ENCODE data around the gene DOCK4.

The DOCK4 gene

GRCh38 chr7:112220877-112221434 lies 14.8 kb upstream of the DOCK4 start:
- DNase-seq, result no peak

DNA sequence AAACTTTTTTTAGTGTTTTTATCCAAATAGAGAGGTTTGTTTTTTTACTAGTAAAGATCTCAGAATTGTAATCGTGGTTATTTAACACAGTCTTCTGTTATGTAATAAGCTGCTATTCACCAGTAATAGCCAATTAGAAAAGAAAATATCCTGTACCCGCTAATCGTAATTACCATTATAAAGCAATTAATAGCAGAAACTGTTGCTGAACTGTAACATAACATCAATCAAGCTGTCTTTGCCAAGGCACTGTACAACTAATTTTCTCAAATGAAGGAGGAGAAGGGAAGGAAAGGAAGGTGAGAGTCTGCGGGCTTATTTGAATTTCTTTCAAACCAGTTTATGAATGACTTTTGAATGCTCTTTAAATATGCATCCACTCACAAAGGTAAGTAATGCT lies 9.6 kb upstream of the DOCK4 start:
- DNase-seq, result no peak

DNA sequence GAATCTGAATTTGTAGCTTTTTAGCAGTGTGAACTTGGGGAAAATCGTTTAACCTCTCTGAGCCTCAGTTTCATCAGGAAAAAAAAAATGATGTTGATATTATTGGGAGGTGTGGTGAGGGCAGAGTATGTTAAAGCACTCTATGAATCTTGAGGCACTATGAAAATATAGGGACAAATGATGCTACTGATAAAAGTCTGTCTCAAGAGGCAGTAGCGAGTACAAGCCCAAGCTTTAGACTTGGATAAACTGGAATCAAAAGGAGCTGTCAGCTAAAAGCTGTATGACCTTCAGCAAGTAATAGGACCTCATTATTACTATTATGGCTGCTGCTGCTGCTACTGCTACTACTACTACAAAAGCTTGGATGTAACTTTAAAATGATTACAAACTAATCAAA lies 8.7 kb upstream of the DOCK4 start:
- no peak for DNase-seq

- no peak for DNase-seq
Measured at GRCh38 chr7:112214268-112214667, 8.1 kb upstream of the DOCK4 start.

DNA sequence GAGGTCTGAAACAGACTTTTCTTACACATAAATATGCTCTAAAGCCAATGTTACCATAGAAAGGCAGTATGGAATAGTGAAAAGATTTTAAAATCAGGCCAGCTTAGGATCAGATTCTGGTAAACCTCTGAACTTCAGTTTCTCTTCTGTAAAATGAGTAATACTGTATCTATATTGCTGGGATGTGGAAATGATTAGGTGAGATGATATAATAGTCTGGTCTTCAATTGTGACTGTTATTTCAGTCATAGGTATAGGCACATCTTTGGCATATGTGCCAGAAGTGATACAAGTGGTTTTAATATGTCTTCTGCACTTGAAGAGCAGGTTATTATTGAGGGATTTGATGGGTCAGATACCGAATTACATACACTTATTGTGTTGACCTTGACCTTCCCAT lies 7.5 kb upstream of the DOCK4 start:
- DNase-seq, result no peak

DNA sequence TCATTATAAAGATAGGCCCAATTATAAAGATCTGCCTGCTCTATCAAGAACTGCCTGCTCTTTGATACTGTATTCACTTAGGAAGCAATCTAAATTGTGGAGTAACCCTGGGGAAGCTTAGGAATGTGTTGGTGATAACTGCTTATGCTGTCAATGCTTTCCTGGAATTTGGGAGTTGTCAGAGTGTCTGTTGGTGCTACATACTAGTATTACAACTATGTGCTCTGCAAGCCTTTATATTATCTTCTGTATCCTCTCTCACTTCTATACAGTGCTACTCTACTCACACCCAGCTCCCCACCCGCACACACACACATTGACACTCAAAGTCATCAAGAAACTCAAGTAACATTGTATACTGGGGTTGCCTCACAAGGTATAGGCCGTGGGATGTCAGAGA lies 6.4 kb upstream of the DOCK4 start:
- no peak for DNase-seq

- DNase-seq, result no peak
Measured at GRCh38 chr7:112211348-112211907, 5.2 kb upstream of the DOCK4 start.

GRCh38 chr7:112207765-112208164 lies 1.6 kb upstream of the DOCK4 start:
- no peak for DNase-seq

- no peak for DNase-seq
Measured at GRCh38 chr7:112206991-112207592, 893 bp upstream of the DOCK4 start.

DNA sequence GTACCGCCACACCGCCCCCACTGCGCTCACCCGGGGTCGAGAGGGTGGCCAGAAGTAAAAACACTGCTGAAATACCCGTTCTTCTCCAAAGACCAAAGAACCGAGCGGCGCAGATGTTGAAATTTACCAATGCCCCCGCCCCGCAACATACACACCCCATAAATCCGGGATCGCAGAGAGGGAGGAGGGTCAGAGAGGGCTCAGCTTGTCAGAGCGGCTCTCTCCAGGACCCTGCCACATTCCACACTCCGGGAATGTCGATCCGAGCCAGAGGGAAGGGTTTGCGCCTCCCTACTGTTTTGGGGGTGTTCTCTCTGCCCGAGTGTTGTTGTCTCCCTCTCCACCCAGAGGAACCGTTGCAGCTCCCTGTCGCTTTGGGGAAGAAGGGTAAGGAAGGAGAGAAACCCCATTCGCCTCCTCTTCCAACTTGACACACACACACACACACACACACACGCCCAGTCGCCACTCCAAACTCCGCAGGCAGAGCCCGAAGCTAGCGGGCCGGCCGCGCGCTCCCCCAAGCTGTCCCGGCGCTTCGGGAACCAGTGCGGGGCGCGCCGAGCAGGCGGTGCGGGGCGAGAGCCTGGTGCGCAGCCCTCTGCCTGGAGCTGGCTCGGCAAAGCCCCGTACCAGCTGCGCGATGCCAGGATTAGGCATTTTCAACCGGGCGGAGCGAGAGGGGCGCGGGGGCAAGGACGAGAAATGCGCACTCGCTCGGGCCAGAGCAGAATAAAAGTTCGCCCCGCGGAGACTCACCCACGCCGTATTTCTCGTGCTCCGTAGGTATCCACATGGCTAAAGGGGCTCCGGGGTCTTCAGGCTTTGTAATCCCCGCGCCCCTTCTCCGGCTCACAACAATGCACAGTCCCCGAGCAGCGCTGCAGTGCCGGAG lies 609 bp downstream of the DOCK4 start:
- peak; percentile 65 for DNase-seq

- no peak for DNase-seq
Measured at GRCh38 chr7:112204499-112205342, 1.5 kb downstream of the DOCK4 start.

DNA sequence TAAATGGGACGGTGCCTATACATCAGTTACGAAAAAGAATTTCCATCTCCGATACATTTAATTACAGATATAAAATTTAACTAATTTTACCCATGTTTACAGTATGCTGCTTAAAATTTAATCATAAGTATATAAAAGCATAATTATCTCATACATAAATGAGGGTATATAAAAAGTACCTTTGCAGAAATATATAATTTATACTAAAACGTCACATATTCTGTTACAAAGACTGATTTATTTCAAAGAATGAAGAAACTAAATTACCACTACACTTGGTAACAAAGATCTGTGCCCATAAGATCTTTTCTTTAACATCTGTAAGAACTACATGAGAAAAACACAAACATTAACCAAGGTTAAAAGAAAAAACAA lies 2.8 kb downstream of the DOCK4 start:
- no peak for DNase-seq

GRCh38 chr7:112202816-112203215 lies 3.4 kb downstream of the DOCK4 start:
- peak; percentile 35 for DNase-seq

DNA sequence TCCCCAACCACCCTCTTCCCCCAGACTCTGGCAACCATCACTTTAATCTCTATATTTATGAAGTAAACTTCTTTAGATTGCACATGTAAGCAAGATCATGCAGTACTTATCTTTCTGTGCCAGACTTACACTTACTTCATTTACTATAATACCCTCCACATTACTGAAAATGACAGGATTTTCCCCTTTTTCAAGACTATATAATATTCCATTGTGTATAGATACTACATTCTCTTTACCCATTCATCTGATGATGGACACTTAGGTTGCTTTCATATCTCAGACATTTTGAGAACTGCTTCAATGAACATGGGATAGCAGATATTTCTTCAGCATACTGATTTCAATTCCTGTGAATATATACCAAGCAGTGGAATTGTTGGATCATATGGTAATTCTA lies 4.4 kb downstream of the DOCK4 start:
- no peak for DNase-seq

- DNase-seq, result no peak
Measured at GRCh38 chr7:112201411-112201810, 4.8 kb downstream of the DOCK4 start.

GRCh38 chr7:112199672-112200071 lies 6.5 kb downstream of the DOCK4 start:
- DNase-seq, result no peak

GRCh38 chr7:112199035-112199655 lies 7.1 kb downstream of the DOCK4 start:
- DNase-seq, result no peak

- DNase-seq, result no peak
Measured at GRCh38 chr7:112197322-112197721, 8.9 kb downstream of the DOCK4 start.

- no peak for DNase-seq
Measured at GRCh38 chr7:112195717-112196116, 10.5 kb downstream of the DOCK4 start.

DNA sequence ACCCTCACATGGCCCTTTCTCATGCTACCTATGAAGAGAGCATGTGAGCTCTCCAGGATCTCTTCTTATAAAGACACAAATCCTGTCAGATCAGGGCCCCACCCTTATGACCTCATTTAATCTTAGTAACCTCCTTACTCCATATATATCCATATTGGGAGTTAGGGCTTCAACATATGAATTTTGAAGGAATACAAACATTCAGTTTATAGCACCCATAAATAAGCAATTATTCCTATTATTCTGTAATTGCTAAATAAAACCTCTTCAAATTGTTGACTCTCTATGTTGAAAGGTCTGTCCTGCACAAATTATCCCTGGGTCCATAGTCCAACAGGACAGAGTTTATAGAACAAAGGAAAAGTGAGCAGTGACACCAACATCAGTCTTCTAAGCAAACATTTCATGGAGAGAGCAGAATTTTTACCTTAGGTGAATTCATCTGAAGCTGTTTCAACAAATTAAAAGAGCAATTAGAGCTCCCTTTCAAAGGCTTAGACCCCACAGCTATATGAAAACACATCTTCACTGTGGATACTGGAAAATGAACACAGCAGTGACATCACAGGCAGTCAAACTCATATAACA lies 12.2 kb downstream of the DOCK4 start:
- DNase-seq, result no peak

- no peak for DNase-seq
Measured at GRCh38 chr7:112192236-112193154, 13.7 kb downstream of the DOCK4 start.
